ENCODE data around the gene CLIP4. TPM values are rescaled to one million over a fixed set of nuclear protein-coding genes. Genes with fewer than 3 reads are reported as not detected.

CLIP4 gene
- total RNA-seq, 1 experiment from 2014 or later = 134 TPM

DNA sequence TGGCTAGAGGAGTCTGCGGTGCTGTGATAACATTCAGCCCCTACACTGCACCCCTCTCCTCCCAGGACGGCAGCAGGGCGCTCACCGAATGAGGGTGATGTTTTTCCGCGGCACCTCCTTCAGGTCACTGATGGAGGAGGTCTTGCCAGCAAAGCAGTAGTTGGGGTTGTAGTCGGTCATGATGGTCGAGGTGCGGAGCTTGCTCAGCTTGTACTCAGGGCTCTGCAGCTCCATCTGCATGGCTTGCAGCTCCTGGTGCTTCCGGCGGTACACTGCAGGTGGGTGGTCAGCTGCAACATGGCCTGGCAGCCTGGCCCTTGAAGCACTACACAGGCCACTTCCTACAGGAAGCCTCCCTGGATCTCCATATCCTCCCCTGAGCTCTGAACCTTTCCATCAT lies 108.0 kb downstream of the CLIP4 start:
- no peak for DNase-seq
- Histone ChIP-seq H4K20me1 (ENCODE audit: insufficient read depth) (no peaks in the 10 kb centered on the region), H3K9me2 (ENCODE audit: insufficient read depth) (no peaks in the 10 kb centered on the region), H3K36me3 (ENCODE audit: low read depth) (no peaks in the 10 kb centered on the region), H3K4me3 (no peak overlapping the region), H3K4me1 (replicated peaks; ENCODE audit: insufficient read depth) (peaks cover 14% of the 10 kb centered on the region; the same call in 1 of the 2 replicates), H2AFZ (no peak overlapping the region), H3K27me3 (ENCODE audit: insufficient read depth, low read depth) (peaks cover 29% of the 10 kb centered on the region), H3K4me2 (no peak overlapping the region), H3K79me2 (ENCODE audit: low read depth) (no peaks in the 10 kb centered on the region), H3K9me3 (ENCODE audit: insufficient read depth, low read depth) (no peaks in the 10 kb centered on the region), H3K27ac (no peak overlapping the region), H3F3A (ENCODE audit: insufficient read depth, low read depth) (peaks cover 7% of the 10 kb centered on the region; the same call in 1 of the 2 replicates)
- no TSS peak for BruUV-seq (replicated peaks)
- intact Hi-C loops (cut with micrococcal nuclease; ENCODE audit: unreplicated experiment) = no loop called here
- CTCF ChIA-PET = interaction anchor here (0.6 kb wide), 1 partner anchor 83 kb away, joined by 3 read pairs; no protein-coding TSS in a partner anchor
- TF ChIP-seq EZH2 (IDR thresholded peaks at IDR 0.05; ENCODE audit: low read depth) = no peak
- TF ChIP-seq, protein P1, sequence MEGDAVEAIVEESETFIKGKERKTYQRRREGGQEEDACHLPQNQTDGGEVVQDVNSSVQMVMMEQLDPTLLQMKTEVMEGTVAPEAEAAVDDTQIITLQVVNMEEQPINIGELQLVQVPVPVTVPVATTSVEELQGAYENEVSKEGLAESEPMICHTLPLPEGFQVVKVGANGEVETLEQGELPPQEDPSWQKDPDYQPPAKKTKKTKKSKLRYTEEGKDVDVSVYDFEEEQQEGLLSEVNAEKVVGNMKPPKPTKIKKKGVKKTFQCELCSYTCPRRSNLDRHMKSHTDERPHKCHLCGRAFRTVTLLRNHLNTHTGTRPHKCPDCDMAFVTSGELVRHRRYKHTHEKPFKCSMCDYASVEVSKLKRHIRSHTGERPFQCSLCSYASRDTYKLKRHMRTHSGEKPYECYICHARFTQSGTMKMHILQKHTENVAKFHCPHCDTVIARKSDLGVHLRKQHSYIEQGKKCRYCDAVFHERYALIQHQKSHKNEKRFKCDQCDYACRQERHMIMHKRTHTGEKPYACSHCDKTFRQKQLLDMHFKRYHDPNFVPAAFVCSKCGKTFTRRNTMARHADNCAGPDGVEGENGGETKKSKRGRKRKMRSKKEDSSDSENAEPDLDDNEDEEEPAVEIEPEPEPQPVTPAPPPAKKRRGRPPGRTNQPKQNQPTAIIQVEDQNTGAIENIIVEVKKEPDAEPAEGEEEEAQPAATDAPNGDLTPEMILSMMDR (conservative IDR thresholded peaks at IDR 0.05) = no peak
- POLR2A ChIA-PET (ENCODE audit: unreplicated experiment) = no interaction called here

DNA sequence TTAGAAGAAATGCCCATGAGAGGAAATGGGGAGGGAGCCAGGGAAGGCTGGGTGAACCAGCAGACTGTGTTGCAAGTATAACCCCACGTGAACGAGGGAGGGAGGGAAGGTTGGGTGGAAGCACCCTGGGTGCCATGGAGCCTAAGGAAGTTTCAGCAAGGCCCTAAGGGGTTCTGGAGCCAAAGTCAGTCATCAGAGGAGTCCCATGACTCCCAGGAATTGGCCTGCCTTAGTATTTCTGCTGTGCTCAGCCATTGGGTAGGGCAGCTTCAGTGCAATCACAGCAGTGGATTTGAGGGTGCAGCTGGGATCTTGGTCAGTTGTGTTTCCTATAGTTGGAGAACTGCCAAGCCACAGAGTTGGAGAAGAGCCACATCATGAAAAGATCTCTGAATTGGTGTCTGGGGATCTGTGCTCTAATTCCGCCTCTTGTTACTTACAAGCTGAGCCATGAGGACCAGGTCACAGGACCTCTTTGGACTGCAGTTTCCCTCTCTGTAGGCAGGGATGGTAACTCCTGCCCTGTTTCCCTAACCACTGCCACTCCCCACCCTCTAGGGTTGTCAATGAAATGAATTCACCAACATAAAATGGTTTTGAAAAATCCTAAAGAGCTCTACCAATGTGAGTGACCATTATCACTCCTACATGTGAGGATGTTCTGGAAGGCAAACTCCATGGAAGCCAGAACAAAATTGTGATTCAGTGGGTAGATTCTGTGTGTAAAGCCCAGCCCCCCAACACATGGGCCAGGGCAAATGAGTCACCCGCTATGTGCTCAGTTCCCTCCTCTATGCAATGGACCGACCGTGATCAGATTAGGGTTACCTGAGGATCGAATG lies 108.9 kb downstream of the CLIP4 start:
- Histone ChIP-seq H3K79me2 (ENCODE audit: low read depth) (no peaks in the 10 kb centered on the region), H3K9me2 (ENCODE audit: insufficient read depth) (no peaks in the 10 kb centered on the region), H3K9me3 (ENCODE audit: insufficient read depth, low read depth) (no peaks in the 10 kb centered on the region), H3F3A (ENCODE audit: insufficient read depth, low read depth) (peaks cover 7% of the 10 kb centered on the region; the same call in 1 of the 2 replicates), H4K20me1 (ENCODE audit: insufficient read depth) (no peaks in the 10 kb centered on the region), H3K4me1 (replicated peaks; ENCODE audit: insufficient read depth) (peaks cover 14% of the 10 kb centered on the region; the same call in 1 of the 2 replicates), H3K27me3 (ENCODE audit: insufficient read depth, low read depth) (peaks cover 35% of the 10 kb centered on the region), H3K4me2 (no peak overlapping the region), H2AFZ (no peak overlapping the region), H3K4me3 (no peak overlapping the region), H3K36me3 (ENCODE audit: low read depth) (no peaks in the 10 kb centered on the region), H3K27ac (no peak overlapping the region)
- no peak for TF ChIP-seq EZH2 (IDR thresholded peaks at IDR 0.05; ENCODE audit: low read depth)
- TF ChIP-seq, protein P1 (conservative IDR thresholded peaks at IDR 0.05) = no peak
- peak; percentile 71 to 73 for DNase-seq
- BruUV-seq (replicated peaks) = no TSS peak
- CTCF ChIA-PET = interaction anchor here (0.6 kb wide), 1 partner anchor 137 kb away, joined by 7 read pairs; no protein-coding TSS in a partner anchor
- intact Hi-C loops (cut with micrococcal nuclease; ENCODE audit: unreplicated experiment) = no loop called here
- POLR2A ChIA-PET (ENCODE audit: unreplicated experiment) = no interaction called here

- Histone ChIP-seq H3K36me3 (ENCODE audit: low read depth) (no peaks in the 10 kb centered on the region), H3K4me2 (no peak overlapping the region), H3F3A (ENCODE audit: insufficient read depth, low read depth) (peaks cover 7% of the 10 kb centered on the region; the same call in 1 of the 2 replicates), H4K20me1 (ENCODE audit: insufficient read depth) (no peaks in the 10 kb centered on the region), H3K79me2 (ENCODE audit: low read depth) (no peaks in the 10 kb centered on the region), H3K27ac (no peak overlapping the region), H3K4me3 (no peak overlapping the region), H3K9me2 (ENCODE audit: insufficient read depth) (no peaks in the 10 kb centered on the region), H3K27me3 (ENCODE audit: insufficient read depth, low read depth) (peaks cover 40% of the 10 kb centered on the region), H3K9me3 (ENCODE audit: insufficient read depth, low read depth) (no peaks in the 10 kb centered on the region), H2AFZ (no peak overlapping the region), H3K4me1 (replicated peaks; ENCODE audit: insufficient read depth) (peaks cover 14% of the 10 kb centered on the region; the same call in 1 of the 2 replicates)
- TF ChIP-seq, protein P1 (conservative IDR thresholded peaks at IDR 0.05) = no peak
- no peak for TF ChIP-seq EZH2 (IDR thresholded peaks at IDR 0.05; ENCODE audit: low read depth)
- intact Hi-C loops (cut with micrococcal nuclease; ENCODE audit: unreplicated experiment) = no loop called here
- no peak for DNase-seq
- no TSS peak for BruUV-seq (replicated peaks)
- ChIA-PET CTCF (interaction anchor here (0.6 kb wide), 1 partner anchor 137 kb away, joined by 7 read pairs; no protein-coding TSS in a partner anchor), POLR2A (ENCODE audit: unreplicated experiment) (no interaction called here)
Measured at GRCh38 chr2:29224693-29225551, 109.7 kb downstream of the CLIP4 start.

Measured in PC-9 (cell line).